SK-N-SH treated with all-trans-retinoic acid at 6 μM for 48 hours (cell line): ENCODE results near the gene UBAP1.

Experiments used
- ATAC-seq: fragments of 200-7000 bp; cut with Tn5 transposase; 3 replicates; pipeline ENCODE4 v1.9.1; 2020; ENCODE audit warnings: mild to moderate bottlenecking, moderate library complexity
- ARNTL ChIP-seq: fragments of 450-650 bp; formaldehyde crosslinking; IDR thresholded peaks from 2 replicates; pipeline ENCODE4 v1.5.0; 2020; ENCODE audit warnings: low read depth, mild to moderate bottlenecking, moderate library complexity, borderline replicate concordance
- BACH2 ChIP-seq: fragments of 250-450 bp; sonication (Bioruptor Pico); IDR thresholded peaks from 2 replicates; pipeline ENCODE4 v1.9.0; 2021; ENCODE audit warnings: mild to moderate bottlenecking, borderline replicate concordance
- CREB5 ChIP-seq: fragments of 250-450 bp; sonication (Bioruptor Pico); IDR thresholded peaks from 2 replicates; pipeline ENCODE4 v1.5.1; 2020; ENCODE audit warnings: low read depth, mild to moderate bottlenecking, moderate library complexity
- CSDC2 ChIP-seq: fragments of 250-450 bp; sonication (Bioruptor Pico); IDR thresholded peaks from 2 replicates; pipeline ENCODE4 v1.5.0; 2020; ENCODE audit warnings: mild to moderate bottlenecking, moderate library complexity
- CSRNP3 ChIP-seq: fragments of 250-450 bp; sonication (Bioruptor Pico); IDR thresholded peaks from 2 replicates; pipeline ENCODE4 v1.5.1; 2021; ENCODE audit warnings: mild to moderate bottlenecking, moderate library complexity
- ESRRG ChIP-seq: fragments of 250-450 bp; sonication (Bioruptor Pico); IDR thresholded peaks from 2 replicates; pipeline ENCODE4 v1.6.1; 2021; ENCODE audit warnings: mild to moderate bottlenecking
- GLIS3 ChIP-seq: fragments of 250-450 bp; sonication (Bioruptor Pico); IDR thresholded peaks from 2 replicates; pipeline ENCODE4 v1.5.0; 2020; ENCODE audit warnings: mild to moderate bottlenecking, moderate library complexity
- ISL1 ChIP-seq: fragments of 250-450 bp; sonication (Bioruptor Pico); IDR thresholded peaks from 2 replicates; pipeline ENCODE4 v2.1.2; 2022; ENCODE audit warnings: mild to moderate bottlenecking, moderate library complexity
- OSR1 ChIP-seq: fragments of 250-450 bp; sonication (Bioruptor Pico); IDR thresholded peaks from 2 replicates; pipeline ENCODE4 v1.8.0; 2022; ENCODE audit warnings: moderate library complexity, mild to moderate bottlenecking, inconsistent platforms
- PATZ1 ChIP-seq: fragments of 250-450 bp; sonication (Bioruptor Pico); IDR thresholded peaks from 2 replicates; pipeline ENCODE4 v1.8.0; 2020; ENCODE audit warnings: mild to moderate bottlenecking, moderate library complexity, borderline replicate concordance
- POU6F1 ChIP-seq: fragments of 250-450 bp; sonication (Bioruptor Pico); IDR thresholded peaks from 2 replicates; pipeline ENCODE4 v1.8.0; 2021; ENCODE audit warnings: low read depth, mild to moderate bottlenecking, moderate library complexity, borderline replicate concordance
- PPARA ChIP-seq: fragments of 250-450 bp; sonication (Bioruptor Pico); IDR thresholded peaks from 2 replicates; pipeline ENCODE4 v1.5.0; 2020; ENCODE audit warnings: mild to moderate bottlenecking, borderline replicate concordance
- RARB ChIP-seq: fragments of 250-450 bp; sonication (Bioruptor Pico); IDR thresholded peaks from 2 replicates; pipeline ENCODE4 v1.8.0; 2021; ENCODE audit warnings: mild to moderate bottlenecking, moderate library complexity
- SNAI2 ChIP-seq: fragments of 250-450 bp; sonication (Bioruptor Pico); IDR thresholded peaks from 2 replicates; pipeline ENCODE4 v1.5.0; 2020; ENCODE audit warnings: mild to moderate bottlenecking, moderate library complexity
- TCF4 ChIP-seq: fragments of 250-450 bp; sonication (Bioruptor Pico); IDR thresholded peaks from 2 replicates; pipeline ENCODE4 v1.8.0; 2021; ENCODE audit warnings: mild to moderate bottlenecking, moderate library complexity, borderline replicate concordance
- TOX ChIP-seq: fragments of 250-450 bp; sonication (Bioruptor Pico); IDR thresholded peaks from 2 replicates; pipeline ENCODE4 v1.8.0; 2021; ENCODE audit warnings: mild to moderate bottlenecking, moderate library complexity, borderline replicate concordance
- TSHZ2 ChIP-seq: fragments of 250-450 bp; sonication (Bioruptor Pico); IDR thresholded peaks from 2 replicates; pipeline ENCODE4 v1.5.0; 2020; ENCODE audit warnings: mild to moderate bottlenecking, moderate library complexity
- ZC3H10 ChIP-seq: fragments of 250-450 bp; sonication (Bioruptor Pico); IDR thresholded peaks from 2 replicates; pipeline ENCODE4 v1.5.1; 2021; ENCODE audit warnings: mild to moderate bottlenecking, moderate library complexity
- ZFP3 ChIP-seq: fragments of 250-450 bp; sonication (Bioruptor Pico); IDR thresholded peaks from 2 replicates; pipeline ENCODE4 v1.5.0; 2020; ENCODE audit warnings: mild to moderate bottlenecking, moderate library complexity
- ZFP30 ChIP-seq: fragments of 450-650 bp; formaldehyde crosslinking; IDR thresholded peaks from 2 replicates; pipeline ENCODE4 v1.5.0; 2022; ENCODE audit warnings: mild to moderate bottlenecking, moderate library complexity
- ZNF70 ChIP-seq: fragments of 450-650 bp; formaldehyde crosslinking; IDR thresholded peaks from 2 replicates; pipeline ENCODE4 v1.5.0; 2020; ENCODE audit warnings: mild to moderate bottlenecking, moderate library complexity
- ZNF8 ChIP-seq: fragments of 450-650 bp; formaldehyde crosslinking; IDR thresholded peaks from 2 replicates; pipeline ENCODE4 v1.5.0; 2020; ENCODE audit warnings: mild to moderate bottlenecking, moderate library complexity

Gene UBAP1

GRCh38 chr9:34157898-34158297 is 20.9 kb upstream of the UBAP1 start:
- TF ChIP-seq ARNTL (CRISPR knock-in tag) (no peak), PPARA (CRISPR knock-in tag) (no peak), ZNF8 (CRISPR knock-in tag) (no peak), RARB (CRISPR knock-in tag) (no peak), ZFP3 (CRISPR knock-in tag) (no peak), ZNF70 (CRISPR knock-in tag) (no peak), TCF4 (CRISPR knock-in tag) (no peak), OSR1 (CRISPR knock-in tag) (no peak)
- ATAC-seq, result no peak

- TF ChIP-seq ZNF70 (CRISPR knock-in tag) (no peak), PATZ1 (CRISPR knock-in tag) (no peak), CREB5 (CRISPR knock-in tag) (no peak), SNAI2 (CRISPR knock-in tag) (no peak), CSRNP3 (CRISPR knock-in tag) (no peak)
- ATAC-seq, result peak; percentile 65
These were observed 20.4 kb upstream of the UBAP1 start for GRCh38 chr9:34158362-34158869.

- TF ChIP-seq CSDC2, result no peak
- no peak for TF ChIP-seq BACH2
- TF ChIP-seq ARNTL (CRISPR knock-in tag), result no peak
- TF ChIP-seq TOX, result no peak
- no peak for TF ChIP-seq ZFP30
- no peak for TF ChIP-seq ZC3H10 (CRISPR knock-in tag)
- TF ChIP-seq, all 23 proteins: peak for 0
- no peak for ATAC-seq
These were observed 15.4 kb upstream of the UBAP1 start for GRCh38 chr9:34163434-34163833.

GRCh38 chr9:34169125-34169524 is 9.7 kb upstream of the UBAP1 start:
- TF ChIP-seq ZFP30, result no peak
- no peak for TF ChIP-seq ZNF70 (CRISPR knock-in tag)
- no peak for TF ChIP-seq CSDC2
- TF ChIP-seq ZFP3 (CRISPR knock-in tag), result no peak
- no peak for TF ChIP-seq ARNTL (CRISPR knock-in tag)
- TF ChIP-seq PATZ1 (CRISPR knock-in tag), result no peak
- TF ChIP-seq TSHZ2, result no peak
- TF ChIP-seq PPARA (CRISPR knock-in tag), result no peak
- TF ChIP-seq SNAI2 (CRISPR knock-in tag), result no peak
- no peak for TF ChIP-seq RARB (CRISPR knock-in tag)
- TF ChIP-seq TOX, result no peak
- no peak for TF ChIP-seq POU6F1 (CRISPR knock-in tag)
- TF ChIP-seq ZC3H10 (CRISPR knock-in tag), result no peak
- no peak for TF ChIP-seq ESRRG (CRISPR knock-in tag)
- no peak for TF ChIP-seq ISL1
- no peak for TF ChIP-seq GLIS3
- TF ChIP-seq CSRNP3 (CRISPR knock-in tag), result no peak
- no peak for TF ChIP-seq ZNF8 (CRISPR knock-in tag)
- TF ChIP-seq OSR1 (CRISPR knock-in tag), result no peak
- no peak for ATAC-seq
